Measurements from ENCODE around the gene ZNF608.

- TF ChIP-seq EZH2 (IDR thresholded peaks at IDR 0.05; ENCODE audit: low read depth, unreplicated experiment) (no peak), POLR2AphosphoS5 (IDR thresholded peaks at IDR 0.05; ENCODE audit: low read depth) (no peak), EZH2phosphoT487 (IDR thresholded peaks at IDR 0.05; ENCODE audit: unreplicated experiment) (no peak), REST (IDR thresholded peaks at IDR 0.05; ENCODE audit: unreplicated experiment) (no peak)
- TF ChIP-seq, protein P1, sequence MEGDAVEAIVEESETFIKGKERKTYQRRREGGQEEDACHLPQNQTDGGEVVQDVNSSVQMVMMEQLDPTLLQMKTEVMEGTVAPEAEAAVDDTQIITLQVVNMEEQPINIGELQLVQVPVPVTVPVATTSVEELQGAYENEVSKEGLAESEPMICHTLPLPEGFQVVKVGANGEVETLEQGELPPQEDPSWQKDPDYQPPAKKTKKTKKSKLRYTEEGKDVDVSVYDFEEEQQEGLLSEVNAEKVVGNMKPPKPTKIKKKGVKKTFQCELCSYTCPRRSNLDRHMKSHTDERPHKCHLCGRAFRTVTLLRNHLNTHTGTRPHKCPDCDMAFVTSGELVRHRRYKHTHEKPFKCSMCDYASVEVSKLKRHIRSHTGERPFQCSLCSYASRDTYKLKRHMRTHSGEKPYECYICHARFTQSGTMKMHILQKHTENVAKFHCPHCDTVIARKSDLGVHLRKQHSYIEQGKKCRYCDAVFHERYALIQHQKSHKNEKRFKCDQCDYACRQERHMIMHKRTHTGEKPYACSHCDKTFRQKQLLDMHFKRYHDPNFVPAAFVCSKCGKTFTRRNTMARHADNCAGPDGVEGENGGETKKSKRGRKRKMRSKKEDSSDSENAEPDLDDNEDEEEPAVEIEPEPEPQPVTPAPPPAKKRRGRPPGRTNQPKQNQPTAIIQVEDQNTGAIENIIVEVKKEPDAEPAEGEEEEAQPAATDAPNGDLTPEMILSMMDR (conservative IDR thresholded peaks at IDR 0.05; ENCODE audit: low read depth in 2 of 2), result no peak
Observed at GRCh38 chr5:124739634-124740025, 6.8 kb downstream of the ZNF608 start.

All from GM23338 (cell line).